GM20000 (cell line): ENCODE results near the gene HIP1R.

Experiments used
- DNase-seq: peaks from one replicate; pipeline ENCODE4 v3.0.0; 2012; ENCODE audit warnings: low spot score
- TF ChIP-seq, protein P1 (sequence below): IDR thresholded peaks from 2 replicates; pipeline ENCODE4 v1.5.1; 2012; ENCODE audit warnings: mild to moderate bottlenecking, control low read depth; ENCODE audit errors: extremely low read depth, missing control alignments

The HIP1R gene

GRCh38 chr12:122847516-122847836 is 12.2 kb downstream of the HIP1R start:
- no peak for DNase-seq
- TF ChIP-seq, protein P1, sequence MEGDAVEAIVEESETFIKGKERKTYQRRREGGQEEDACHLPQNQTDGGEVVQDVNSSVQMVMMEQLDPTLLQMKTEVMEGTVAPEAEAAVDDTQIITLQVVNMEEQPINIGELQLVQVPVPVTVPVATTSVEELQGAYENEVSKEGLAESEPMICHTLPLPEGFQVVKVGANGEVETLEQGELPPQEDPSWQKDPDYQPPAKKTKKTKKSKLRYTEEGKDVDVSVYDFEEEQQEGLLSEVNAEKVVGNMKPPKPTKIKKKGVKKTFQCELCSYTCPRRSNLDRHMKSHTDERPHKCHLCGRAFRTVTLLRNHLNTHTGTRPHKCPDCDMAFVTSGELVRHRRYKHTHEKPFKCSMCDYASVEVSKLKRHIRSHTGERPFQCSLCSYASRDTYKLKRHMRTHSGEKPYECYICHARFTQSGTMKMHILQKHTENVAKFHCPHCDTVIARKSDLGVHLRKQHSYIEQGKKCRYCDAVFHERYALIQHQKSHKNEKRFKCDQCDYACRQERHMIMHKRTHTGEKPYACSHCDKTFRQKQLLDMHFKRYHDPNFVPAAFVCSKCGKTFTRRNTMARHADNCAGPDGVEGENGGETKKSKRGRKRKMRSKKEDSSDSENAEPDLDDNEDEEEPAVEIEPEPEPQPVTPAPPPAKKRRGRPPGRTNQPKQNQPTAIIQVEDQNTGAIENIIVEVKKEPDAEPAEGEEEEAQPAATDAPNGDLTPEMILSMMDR: no peak

- TF ChIP-seq, protein P1: no peak
- DNase-seq: no peak
These were observed 12.7 kb downstream of the HIP1R start for GRCh38 chr12:122847921-122848421.

- DNase-seq: no peak
- TF ChIP-seq, protein P1: no peak
These were observed 13.5 kb downstream of the HIP1R start for GRCh38 chr12:122848471-122849351.

GRCh38 chr12:122849352-122850047 is 14.2 kb downstream of the HIP1R start:
- DNase-seq: no peak
- TF ChIP-seq, protein P1: no peak

DNA sequence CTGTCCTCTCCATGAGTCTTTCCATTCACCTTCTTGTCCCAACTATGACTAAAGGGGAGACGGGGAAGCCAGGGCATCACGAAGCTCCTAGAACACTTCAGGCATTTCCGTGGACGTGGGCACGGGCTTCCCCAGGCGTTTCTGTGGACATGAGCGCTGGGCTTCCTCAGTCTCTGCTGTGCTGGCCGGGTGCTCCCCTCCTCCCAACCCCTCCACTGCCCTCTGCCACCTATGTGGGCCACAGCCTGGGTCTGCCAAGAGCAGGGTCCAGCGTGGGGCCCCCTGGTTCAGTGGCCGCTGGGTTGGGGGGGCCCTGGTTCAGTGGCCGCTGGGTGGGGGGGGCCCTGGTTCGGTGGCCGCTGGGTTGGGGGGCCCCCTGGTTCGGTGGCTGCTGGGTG is 14.8 kb downstream of the HIP1R start:
- TF ChIP-seq, protein P1: no peak
- DNase-seq: no peak

DNA sequence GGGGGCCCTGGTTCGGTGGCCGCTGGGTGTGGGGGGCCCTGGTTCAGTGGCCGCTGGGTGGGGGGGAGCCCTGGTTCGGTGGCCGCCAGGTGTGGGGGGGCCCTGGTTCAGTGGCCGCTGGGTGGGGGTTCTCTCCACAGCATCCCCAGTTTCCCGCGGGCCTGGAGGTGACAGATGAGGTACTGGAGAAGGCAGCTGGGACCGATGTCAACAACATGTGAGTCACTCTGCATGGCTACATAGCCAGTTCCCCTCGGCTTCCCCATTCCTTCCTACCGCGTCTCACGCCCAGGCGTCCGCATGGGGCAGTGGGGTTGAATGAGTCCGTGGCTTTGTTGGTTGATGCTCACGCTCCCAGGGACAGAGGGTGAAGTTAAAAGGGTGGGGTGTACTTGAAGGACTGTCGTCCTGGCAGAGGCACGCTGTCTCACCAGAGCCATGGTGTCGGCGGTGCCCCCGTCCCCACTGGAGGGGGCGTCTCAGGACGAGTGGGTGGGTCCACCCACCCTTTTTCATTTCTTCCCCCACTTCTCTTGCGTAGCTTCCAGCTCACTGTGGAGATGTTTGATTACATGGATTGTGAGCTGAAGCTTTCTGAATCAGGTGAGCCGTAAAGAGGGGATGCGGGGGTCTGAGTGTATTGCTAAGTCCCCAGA is 15.6 kb downstream of the HIP1R start:
- TF ChIP-seq, protein P1: no peak
- DNase-seq: no peak

DNA sequence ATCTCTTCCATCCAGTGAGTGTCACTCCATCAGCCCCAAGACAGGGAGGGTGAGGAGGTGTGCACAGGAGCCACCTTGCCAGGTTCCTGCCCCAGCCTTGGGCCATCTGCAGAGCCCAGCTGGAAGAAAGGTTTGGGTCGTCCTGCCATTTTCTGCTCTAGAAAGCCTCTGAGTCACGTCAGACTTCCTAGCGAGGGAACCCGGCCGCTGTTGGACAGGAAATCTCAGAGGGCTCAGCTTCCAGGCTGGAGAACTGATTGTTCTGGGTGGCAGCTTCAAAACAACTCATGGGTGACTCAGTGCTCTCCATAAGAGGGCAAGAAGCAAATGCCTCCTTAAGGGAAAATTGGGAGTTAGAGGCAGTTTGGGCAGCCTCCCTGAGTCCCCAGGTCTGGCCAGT is 16.6 kb downstream of the HIP1R start:
- DNase-seq: no peak
- TF ChIP-seq, protein P1: no peak
